Measurements from ENCODE around the gene BSG.
A peak's percentile ranks its signal among the peaks of the same experiment; 100 is the strongest.

Gene BSG

DNA sequence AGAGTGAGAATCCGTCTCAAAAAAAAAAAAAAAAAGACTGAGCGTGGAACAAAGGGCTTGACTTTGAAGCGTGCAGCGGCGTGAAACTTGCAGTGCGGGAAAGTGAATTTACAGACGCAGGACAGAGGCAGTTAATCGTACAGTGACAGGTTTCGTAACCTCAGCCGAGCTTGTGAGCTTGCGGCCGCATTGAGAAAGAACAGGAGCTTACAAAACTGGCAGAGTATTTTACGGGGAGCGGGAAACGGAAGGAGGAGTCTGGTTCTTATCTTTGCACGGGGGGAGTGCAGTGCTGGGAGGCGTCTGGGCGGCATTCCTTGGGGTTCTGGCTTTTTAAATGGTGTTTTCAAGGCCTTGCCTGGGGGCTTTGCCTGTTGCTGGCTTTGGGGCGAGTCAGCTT is 6.0 kb upstream of the BSG start:
- H3K4me3 ChIP-seq (ENCODE audit: low read length), result no peak overlapping the region

DNA sequence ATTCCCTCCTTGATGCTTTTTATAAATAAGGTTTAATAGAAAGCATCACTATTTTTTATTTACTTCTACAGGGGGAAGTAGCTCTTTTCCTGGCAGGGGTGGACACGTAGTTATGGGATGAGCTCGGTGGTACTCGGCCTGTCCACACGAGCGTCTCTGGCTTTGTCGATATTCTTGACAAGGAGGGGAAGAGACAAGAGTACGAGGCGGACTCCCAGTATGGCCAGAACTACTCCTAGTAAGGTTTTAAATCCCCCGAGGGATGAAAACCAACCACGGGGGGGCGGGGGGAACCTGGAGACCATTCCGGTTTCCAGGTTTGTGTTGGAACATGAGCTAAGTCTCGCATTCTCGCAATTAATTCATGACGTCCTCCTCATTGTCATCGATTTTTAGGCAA is 5.6 kb upstream of the BSG start:
- TF ChIP-seq, protein P1, sequence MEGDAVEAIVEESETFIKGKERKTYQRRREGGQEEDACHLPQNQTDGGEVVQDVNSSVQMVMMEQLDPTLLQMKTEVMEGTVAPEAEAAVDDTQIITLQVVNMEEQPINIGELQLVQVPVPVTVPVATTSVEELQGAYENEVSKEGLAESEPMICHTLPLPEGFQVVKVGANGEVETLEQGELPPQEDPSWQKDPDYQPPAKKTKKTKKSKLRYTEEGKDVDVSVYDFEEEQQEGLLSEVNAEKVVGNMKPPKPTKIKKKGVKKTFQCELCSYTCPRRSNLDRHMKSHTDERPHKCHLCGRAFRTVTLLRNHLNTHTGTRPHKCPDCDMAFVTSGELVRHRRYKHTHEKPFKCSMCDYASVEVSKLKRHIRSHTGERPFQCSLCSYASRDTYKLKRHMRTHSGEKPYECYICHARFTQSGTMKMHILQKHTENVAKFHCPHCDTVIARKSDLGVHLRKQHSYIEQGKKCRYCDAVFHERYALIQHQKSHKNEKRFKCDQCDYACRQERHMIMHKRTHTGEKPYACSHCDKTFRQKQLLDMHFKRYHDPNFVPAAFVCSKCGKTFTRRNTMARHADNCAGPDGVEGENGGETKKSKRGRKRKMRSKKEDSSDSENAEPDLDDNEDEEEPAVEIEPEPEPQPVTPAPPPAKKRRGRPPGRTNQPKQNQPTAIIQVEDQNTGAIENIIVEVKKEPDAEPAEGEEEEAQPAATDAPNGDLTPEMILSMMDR (IDR thresholded peaks at IDR 0.05; ENCODE audit: insufficient read depth, low read depth, low read length, missing control alignments), result no peak
- DNase-seq (ENCODE audit: low read depth), result no peak
- no peak overlapping the region for H3K4me3 ChIP-seq (ENCODE audit: low read length)

More for the DNA sequence above, 6.0 kb upstream of the BSG start:
- DNase-seq (ENCODE audit: low read depth), result no peak
- TF ChIP-seq, protein P1 (IDR thresholded peaks at IDR 0.05; ENCODE audit: insufficient read depth, low read depth, low read length, missing control alignments), result no peak

DNA sequence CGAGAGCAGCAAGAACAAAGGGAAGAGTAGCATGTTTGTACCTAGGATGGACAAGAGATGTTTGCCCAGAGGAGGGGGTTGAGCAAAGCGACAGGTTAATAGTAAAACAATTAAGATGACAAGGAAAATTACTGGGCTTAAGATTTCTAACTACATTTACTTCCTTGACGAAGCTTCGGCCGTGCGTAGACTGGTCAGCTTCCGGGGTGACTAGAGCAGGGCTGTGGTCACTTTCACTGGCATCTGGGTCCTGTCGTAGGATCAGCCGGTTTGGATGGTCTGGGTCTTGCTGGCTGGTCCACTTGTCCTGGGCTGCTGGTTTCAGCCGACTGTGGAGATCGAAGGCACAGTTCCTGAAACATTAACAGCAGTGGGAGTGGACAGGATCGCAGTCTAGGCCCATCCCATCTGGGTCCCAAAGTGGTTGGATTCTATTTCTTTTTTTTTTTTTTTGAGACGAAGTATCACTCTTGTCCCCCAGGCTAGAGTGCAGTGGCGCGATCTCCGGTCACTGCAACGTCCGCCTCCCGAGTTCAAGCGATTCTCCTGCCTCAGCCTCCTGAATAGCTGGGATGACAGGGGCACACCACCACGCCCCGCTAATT is 5.0 kb upstream of the BSG start:
- no peak for DNase-seq (ENCODE audit: low read depth)
- TF ChIP-seq, protein P1 (IDR thresholded peaks at IDR 0.05; ENCODE audit: insufficient read depth, low read depth, low read length, missing control alignments), result no peak
- H3K4me3 ChIP-seq (ENCODE audit: low read length), result no peak overlapping the region

DNA sequence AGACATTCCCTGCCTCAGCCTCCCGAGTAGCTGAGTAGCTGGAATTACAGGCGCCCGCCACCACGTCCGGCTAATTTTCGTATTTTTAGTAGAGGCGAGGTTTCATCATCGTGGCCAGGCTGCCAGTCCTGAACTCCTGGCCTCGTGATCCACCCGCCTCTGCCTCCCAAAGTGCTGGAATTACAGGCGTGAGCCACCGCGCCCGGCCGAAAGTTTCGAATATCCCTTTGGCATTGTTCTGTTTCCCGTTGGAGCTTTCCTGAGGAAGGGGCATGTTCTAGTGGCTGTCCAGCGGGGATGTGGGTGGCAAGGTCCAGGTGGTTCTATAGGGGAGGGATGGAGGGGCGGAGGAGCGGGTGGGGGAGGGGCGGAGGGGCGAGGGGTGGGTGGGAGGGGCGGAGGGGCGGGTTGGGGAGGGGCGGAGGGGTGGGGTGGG is 2.1 kb upstream of the BSG start:
- TF ChIP-seq, protein P1 (IDR thresholded peaks at IDR 0.05; ENCODE audit: insufficient read depth, low read depth, low read length, missing control alignments), result no peak
- DNase-seq (ENCODE audit: low read depth), result no peak
- no peak overlapping the region for H3K4me3 ChIP-seq (ENCODE audit: low read length)

DNA sequence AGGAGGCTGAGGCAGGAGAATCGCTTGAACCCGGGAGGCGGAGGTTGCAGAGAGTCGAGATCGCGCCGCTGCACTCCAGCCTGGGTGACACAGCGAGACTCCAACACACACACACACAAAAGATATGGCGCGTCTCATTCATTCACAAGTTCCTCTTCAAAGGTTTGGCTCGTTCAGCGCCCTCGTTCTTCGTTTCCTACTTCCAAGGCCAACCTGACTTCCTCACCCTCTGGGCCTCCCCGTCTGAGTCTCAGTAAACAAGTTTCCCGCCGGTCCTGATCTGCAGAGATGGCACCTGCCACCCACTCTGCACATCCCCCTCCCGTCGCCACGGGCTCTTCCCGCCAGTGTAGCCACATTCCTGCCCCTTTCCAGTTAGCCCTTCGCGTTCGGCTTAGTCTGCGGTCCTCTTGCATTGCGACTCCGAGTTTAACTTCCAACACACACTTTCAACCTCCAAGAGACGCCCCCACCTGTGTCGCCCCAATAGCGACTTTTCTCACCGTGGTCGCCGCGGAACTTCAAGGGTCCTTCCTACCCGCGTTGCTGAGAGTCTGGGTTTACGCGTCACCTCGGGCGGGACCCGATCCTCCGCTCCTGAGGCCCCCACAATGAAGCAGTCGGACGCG is 1.3 kb upstream of the BSG start:
- TF ChIP-seq, protein P1 (IDR thresholded peaks at IDR 0.05; ENCODE audit: insufficient read depth, low read depth, low read length, missing control alignments), result no peak
- DNase-seq (ENCODE audit: low read depth), result peak; percentile 55
- H3K4me3 ChIP-seq (ENCODE audit: low read length), result peak overlapping the region; percentile 51

DNA sequence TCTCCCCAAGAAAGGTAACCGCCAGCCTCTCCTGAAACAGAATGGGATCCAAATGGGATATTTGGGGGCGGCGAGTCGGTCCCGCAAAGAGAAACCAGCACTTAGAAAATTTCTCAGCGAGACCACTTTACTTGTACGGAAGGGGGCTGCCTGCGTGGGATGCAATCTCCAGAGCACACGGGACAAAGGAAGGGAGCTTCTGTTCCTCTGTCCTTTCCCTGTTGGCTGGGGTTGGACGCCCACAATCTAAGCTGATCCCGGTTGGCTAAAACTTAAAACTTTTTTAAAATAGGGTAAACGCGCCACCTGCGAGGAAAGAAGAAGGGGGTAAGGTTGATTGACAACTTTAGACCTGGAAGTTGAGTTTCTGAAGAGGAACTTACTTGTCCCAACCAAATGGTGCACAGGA is 826 bp upstream of the BSG start:
- peak overlapping the region; percentile 51 for H3K4me3 ChIP-seq (ENCODE audit: low read length)
- peak; percentile 46 for DNase-seq (ENCODE audit: low read depth)
- TF ChIP-seq, protein P1 (IDR thresholded peaks at IDR 0.05; ENCODE audit: insufficient read depth, low read depth, low read length, missing control alignments), result no peak

All from epithelial cell of esophagus (primary cell).